ENCODE measurements around the gene TANK. TPM values are rescaled to one million over a fixed set of nuclear protein-coding genes. Genes with fewer than 3 reads are reported as not detected.
A peak's percentile ranks its signal among the peaks of the same experiment; 100 is the strongest.

TANK gene
- total and polyA plus RNA-seq, 2 donors (not counting 3 experiments of a cell fraction or from before 2014, with no cell fraction given), result 33.3 to 83.2 TPM

DNA sequence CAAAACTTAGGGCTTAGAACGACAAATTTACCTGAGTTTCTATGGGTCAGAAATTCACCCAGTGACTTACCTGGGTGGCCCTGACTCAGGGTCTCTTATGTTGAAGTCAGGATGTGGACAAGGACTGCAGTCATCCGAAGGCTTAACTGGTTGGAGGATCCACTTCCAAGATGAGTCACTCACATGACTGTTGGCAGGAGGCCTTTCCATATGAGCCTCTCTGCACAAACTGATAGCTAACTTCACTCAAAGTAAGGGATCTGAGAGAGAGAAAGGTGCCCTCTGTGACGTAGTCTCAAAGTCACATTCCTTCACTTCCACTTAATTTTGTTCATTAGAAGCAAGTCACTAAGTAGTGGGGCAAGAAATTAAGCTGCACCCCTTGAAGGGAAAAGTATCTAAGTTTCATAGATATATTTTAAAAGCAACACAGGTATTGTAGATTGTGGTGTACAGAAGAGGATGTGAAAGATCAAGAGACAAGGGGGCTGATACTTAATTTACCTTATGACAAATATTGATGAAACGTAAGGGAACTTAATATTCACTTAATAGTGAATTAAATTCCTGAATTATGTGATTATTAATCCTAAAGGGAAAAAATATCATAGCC is 48.4 kb downstream of the TANK start:
- H3K36me3 ChIP-seq (ENCODE audit: control insufficient read depth in 2 of 2, extremely low read depth in 1 of 2, insufficient read depth in 2 of 2, low read length in 2 of 2), result peaks cover 2 to 7% of the 10 kb centered on the region in 2 experiments
- H3K4me3 ChIP-seq (replicated peaks in 1 of 3; ENCODE audit: insufficient read depth in 1 of 3, low read depth in 1 of 3, low read length in 3 of 3), result no peak overlapping the region
- intact Hi-C loops (cut with micrococcal nuclease) (loop anchor here (1.0 kb wide), 1 partner anchor 131 kb away; no protein-coding TSS in a partner anchor), dilution Hi-C loops (cut with MboI; ENCODE audit: extremely low pct_ligation_motif_present, low sequenced_read_pairs) (no loop called here)
- no peaks in the 10 kb centered on the region for H3K9me1 ChIP-seq (replicated peaks; ENCODE audit: control insufficient read depth, extremely low read depth, insufficient read depth, low read length)
- ChIA-PET POLR2A (no interaction called here), CTCF (interaction anchor here (1.0 kb wide), 1 partner anchor 957 kb away, joined by 3 read pairs; no protein-coding TSS in a partner anchor)
- DNase-seq (ENCODE audit: low read depth, low spot score) (peak; percentile 69), FAIRE-seq (peak; percentile 67)
- no peaks in the 10 kb centered on the region for H4K20me1 ChIP-seq (replicated peaks; ENCODE audit: control insufficient read depth, extremely low read depth, insufficient read depth, low read length)
- no peak overlapping the region for H3K9ac ChIP-seq (replicated peaks; ENCODE audit: extremely low read depth, insufficient read depth, low read length)
- BruUV-seq (replicated peaks), result no TSS peak
- no peak overlapping the region for H3K4me2 ChIP-seq (ENCODE audit: insufficient read depth, low read length)
- TF ChIP-seq, protein P1, sequence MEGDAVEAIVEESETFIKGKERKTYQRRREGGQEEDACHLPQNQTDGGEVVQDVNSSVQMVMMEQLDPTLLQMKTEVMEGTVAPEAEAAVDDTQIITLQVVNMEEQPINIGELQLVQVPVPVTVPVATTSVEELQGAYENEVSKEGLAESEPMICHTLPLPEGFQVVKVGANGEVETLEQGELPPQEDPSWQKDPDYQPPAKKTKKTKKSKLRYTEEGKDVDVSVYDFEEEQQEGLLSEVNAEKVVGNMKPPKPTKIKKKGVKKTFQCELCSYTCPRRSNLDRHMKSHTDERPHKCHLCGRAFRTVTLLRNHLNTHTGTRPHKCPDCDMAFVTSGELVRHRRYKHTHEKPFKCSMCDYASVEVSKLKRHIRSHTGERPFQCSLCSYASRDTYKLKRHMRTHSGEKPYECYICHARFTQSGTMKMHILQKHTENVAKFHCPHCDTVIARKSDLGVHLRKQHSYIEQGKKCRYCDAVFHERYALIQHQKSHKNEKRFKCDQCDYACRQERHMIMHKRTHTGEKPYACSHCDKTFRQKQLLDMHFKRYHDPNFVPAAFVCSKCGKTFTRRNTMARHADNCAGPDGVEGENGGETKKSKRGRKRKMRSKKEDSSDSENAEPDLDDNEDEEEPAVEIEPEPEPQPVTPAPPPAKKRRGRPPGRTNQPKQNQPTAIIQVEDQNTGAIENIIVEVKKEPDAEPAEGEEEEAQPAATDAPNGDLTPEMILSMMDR (IDR thresholded peaks at IDR 0.05; ENCODE audit: extremely low read depth in 1 of 2, insufficient read depth in 1 of 2, low read depth in 1 of 2, low read length in 2 of 2), result no peak
- TF ChIP-seq POLR2AphosphoS5 (IDR thresholded peaks at IDR 0.05; ENCODE audit: insufficient read depth, low read depth, low read length), result peak; percentile 29
- no peak for TF ChIP-seq GATA2 (IDR thresholded peaks at IDR 0.05; ENCODE audit: insufficient read depth, insufficient read length, low read depth, low read length)
- TF ChIP-seq MYC (IDR thresholded peaks at IDR 0.05; ENCODE audit: low read depth, low read length), result no peak
- no peak for TF ChIP-seq EZH2 (IDR thresholded peaks at IDR 0.05; ENCODE audit: borderline replicate concordance, low read depth, low read length, severe bottlenecking)
- no peak for TF ChIP-seq POLR2A (IDR thresholded peaks at IDR 0.05; ENCODE audit: low read depth, low read length)
- TF ChIP-seq JUN (IDR thresholded peaks at IDR 0.05; ENCODE audit: borderline replicate concordance, insufficient read depth, insufficient read length, low read depth), result peak; percentile 36
- peak; percentile 79 for TF ChIP-seq FOS (IDR thresholded peaks at IDR 0.05; ENCODE audit: borderline replicate concordance, insufficient read depth, low read length)
- TF ChIP-seq MAX (IDR thresholded peaks at IDR 0.05; ENCODE audit: insufficient read depth, insufficient read length), result no peak
- H3K27ac ChIP-seq (ENCODE audit: insufficient read depth, low read depth, low read length), result no peak overlapping the region
- H3K79me2 ChIP-seq (ENCODE audit: control insufficient read depth, insufficient read depth, low read length), result no peaks in the 10 kb centered on the region
- H3K27me3 ChIP-seq (ENCODE audit: control insufficient read depth in 2 of 2, insufficient read depth in 2 of 2, low read length in 2 of 2), result no peaks in the 10 kb centered on the region
- no peak overlapping the region for H2AFZ ChIP-seq (ENCODE audit: low read depth, low read length)
- peaks cover 36% of the 10 kb centered on the region for H3K4me1 ChIP-seq (ENCODE audit: control insufficient read depth, extremely low read depth, insufficient read depth, low read length)
- no peaks in the 10 kb centered on the region for H3K9me3 ChIP-seq (replicated peaks; ENCODE audit: control insufficient read depth, insufficient read depth, low read length)
